Panc1 (cell line): ENCODE data around the gene NOTO. TPM values are rescaled to one million over a fixed set of nuclear protein-coding genes. Genes with fewer than 3 reads are reported as not detected.
"Not testable (repeated sequence)": the region's sequence is repeated elsewhere in the genome, so short reads cannot be mapped to it uniquely, and the experiment has no call there.

Experiments used
- ATAC-seq: fragments of 200-7000 bp; cut with Tn5 transposase; 2 replicates; pipeline ENCODE4 v1.9.1; 2020; ENCODE audit warnings: mild to moderate bottlenecking, moderate library complexity
- BruUV-seq: library from RNA; stranded (reverse); fragments of 400-500 nt; replicated peaks from 2 replicates; lab custom pipeline; 2021; lab: Mats Ljungman, UMichigan
- CTCF ChIA-PET: fragments of 300-600 bp; sonication (Branson Sonifier 250); formaldehyde crosslinking; loops from one replicate; lab custom pipeline; 2022; ENCODE audit warnings: antibody characterized with exemption; lab: Charles Lee
- POLR2A ChIA-PET: fragments of 300-600 bp; sonication (Branson Sonifier 250); formaldehyde crosslinking; loops from one replicate; lab custom pipeline; 2022; ENCODE audit warnings: antibody characterized with exemption; lab: Charles Lee
- DNase-seq: peaks from one replicate; pipeline ENCODE4 v3.0.0-alpha.2; 2010; ENCODE audit warnings: low read depth, low spot score
- H3K27ac ChIP-seq: 2 replicates; pipeline ENCODE4 v1.5.1; 2011; ENCODE audit warnings: mild to moderate bottlenecking, low read length, inconsistent platforms
- H3K27me3 ChIP-seq: fragments of 200-500 bp; sonication (Bioruptor generic); 2 replicates; pipeline ENCODE4 v1.6.0; 2014; ENCODE audit warnings: low read length, inconsistent platforms; ENCODE audit not compliant: control insufficient read depth, insufficient read depth
- H3K36me3 ChIP-seq: fragments of 200-500 bp; sonication (Bioruptor generic); 2 replicates; pipeline ENCODE4 v1.5.1; 2014; ENCODE audit warnings: inconsistent platforms, mild to moderate bottlenecking, low read length, moderate library complexity; ENCODE audit not compliant: control insufficient read depth, insufficient read depth
- H3K4me1 ChIP-seq: 2 replicates; pipeline ENCODE4 v1.5.1; 2011; ENCODE audit warnings: inconsistent platforms, mild to moderate bottlenecking, low read length, moderate library complexity; ENCODE audit not compliant: control insufficient read depth, insufficient read depth
- H3K4me3 ChIP-seq, 2 experiments: 2 replicates each; pipeline ENCODE4 v1.5.1; 2011 to 2012; ENCODE audit warnings: low read depth in 2 of 2, low read length in 2 of 2, mild to moderate bottlenecking in 2 of 2, inconsistent platforms in 1 of 2, moderate library complexity in 1 of 2
- H3K9me3 ChIP-seq: fragments of 200-500 bp; sonication (Bioruptor generic); 2 replicates; pipeline ENCODE4 v1.5.1; 2014; ENCODE audit warnings: low read depth, mild to moderate bottlenecking, inconsistent platforms, low read length, moderate library complexity; ENCODE audit not compliant: control insufficient read depth, insufficient read depth
- POLR2AphosphoS5 ChIP-seq: IDR thresholded peaks from 2 replicates; pipeline ENCODE4 v1.6.1; 2012; ENCODE audit warnings: mild to moderate bottlenecking, low read depth, low read length, moderate library complexity
- REST ChIP-seq, 2 experiments: IDR thresholded peaks; 2 replicates each; pipeline ENCODE4 v1.6.1; 2011 to 2012; ENCODE audit warnings: low read depth in 2 of 2, control low read depth in 1 of 2, low read length in 1 of 2, mild to moderate bottlenecking in 1 of 2, moderate library complexity in 1 of 2; ENCODE audit not compliant: insufficient read depth in 1 of 2
- SIN3A ChIP-seq: IDR thresholded peaks from 2 replicates; pipeline ENCODE4 v1.6.1; 2012; ENCODE audit warnings: low read depth, mild to moderate bottlenecking, low read length, moderate library complexity, borderline replicate concordance; ENCODE audit not compliant: insufficient read depth
- TCF7L2 ChIP-seq: IDR thresholded peaks from 2 replicates; pipeline ENCODE4 v1.6.1; 2011; ENCODE audit warnings: mild to moderate bottlenecking, low read depth, low read length, inconsistent platforms
- in situ Hi-C: cut with HindIII; loops from 2 replicates; pipeline ENCODE4 v1.10.0; 2016; ENCODE audit warnings: low sequenced_read_pairs, low pct_unique_long_range_greater_than_20kb
- intact Hi-C: fragments of 100-400 bp; cut with micrococcal nuclease; formaldehyde crosslinking; loops from one replicate; pipeline ENCODE4 v1.10.0; 2022; ENCODE audit not compliant: unreplicated experiment
- total RNA-seq: library from RNA; stranded (reverse); gene quantifications from one replicate; pipeline ENCODE4 v1.2.1, GENCODE V29; 2021; ENCODE audit not compliant: unreplicated experiment
- TF ChIP-seq, protein P1 (sequence below): fragments of 450-650 bp; IDR thresholded peaks from 2 replicates; pipeline ENCODE4 v1.5.1; 2017; ENCODE audit warnings: mild to moderate bottlenecking

The NOTO gene
- total RNA-seq, 1 experiment from 2014 or later: 0.08 TPM

- POLR2A ChIA-PET: no interaction called here
- TF ChIP-seq, protein P1, sequence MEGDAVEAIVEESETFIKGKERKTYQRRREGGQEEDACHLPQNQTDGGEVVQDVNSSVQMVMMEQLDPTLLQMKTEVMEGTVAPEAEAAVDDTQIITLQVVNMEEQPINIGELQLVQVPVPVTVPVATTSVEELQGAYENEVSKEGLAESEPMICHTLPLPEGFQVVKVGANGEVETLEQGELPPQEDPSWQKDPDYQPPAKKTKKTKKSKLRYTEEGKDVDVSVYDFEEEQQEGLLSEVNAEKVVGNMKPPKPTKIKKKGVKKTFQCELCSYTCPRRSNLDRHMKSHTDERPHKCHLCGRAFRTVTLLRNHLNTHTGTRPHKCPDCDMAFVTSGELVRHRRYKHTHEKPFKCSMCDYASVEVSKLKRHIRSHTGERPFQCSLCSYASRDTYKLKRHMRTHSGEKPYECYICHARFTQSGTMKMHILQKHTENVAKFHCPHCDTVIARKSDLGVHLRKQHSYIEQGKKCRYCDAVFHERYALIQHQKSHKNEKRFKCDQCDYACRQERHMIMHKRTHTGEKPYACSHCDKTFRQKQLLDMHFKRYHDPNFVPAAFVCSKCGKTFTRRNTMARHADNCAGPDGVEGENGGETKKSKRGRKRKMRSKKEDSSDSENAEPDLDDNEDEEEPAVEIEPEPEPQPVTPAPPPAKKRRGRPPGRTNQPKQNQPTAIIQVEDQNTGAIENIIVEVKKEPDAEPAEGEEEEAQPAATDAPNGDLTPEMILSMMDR: no peak
- TF ChIP-seq SIN3A (no peak), POLR2AphosphoS5 (no peak), TCF7L2 (no peak), REST (IDR thresholded peaks at IDR 0.05; ENCODE audit: insufficient read depth in 1 of 2, low read depth in 2 of 2, low read length in 1 of 2) (no peak)
- no TSS peak for BruUV-seq
- H3K27ac ChIP-seq: no peak overlapping the region
- DNase-seq (no peak), ATAC-seq (no peak)
- in situ Hi-C loops: no loop called here
- no peaks in the 10 kb centered on the region for H3K36me3 ChIP-seq
- no peaks in the 10 kb centered on the region for H3K4me1 ChIP-seq
- CTCF ChIA-PET: interaction anchor here (1.7 kb wide), 1 partner anchor 10 kb away, joined by 8 read pairs; no protein-coding TSS in a partner anchor
- peaks cover 9% of the 10 kb centered on the region for H3K27me3 ChIP-seq
- H3K4me3 ChIP-seq: no peak overlapping the region
- no peaks in the 10 kb centered on the region for H3K9me3 ChIP-seq
- intact Hi-C loops: no loop called here
These were observed 14.8 kb upstream of the NOTO start for GRCh38 chr2:73187549-73187948.

- ATAC-seq: no peak
- TF ChIP-seq SIN3A (no peak), POLR2AphosphoS5 (no peak), TCF7L2 (no peak), REST (IDR thresholded peaks at IDR 0.05; ENCODE audit: insufficient read depth in 1 of 2, low read depth in 2 of 2, low read length in 1 of 2) (no peak)
- TF ChIP-seq, protein P1: no peak
- H3K27ac ChIP-seq: no peak overlapping the region
- ChIA-PET CTCF (no interaction called here), POLR2A (no interaction called here)
- DNase-seq: no peak
- no peak overlapping the region for H3K4me3 ChIP-seq
- intact Hi-C loops (no loop called here), in situ Hi-C loops (no loop called here)
- H3K9me3 ChIP-seq: no peaks in the 10 kb centered on the region
- peaks cover 4% of the 10 kb centered on the region; the same call in 1 of the 2 replicates for H3K4me1 ChIP-seq
- no peaks in the 10 kb centered on the region for H3K36me3 ChIP-seq
- no TSS peak for BruUV-seq
- H3K27me3 ChIP-seq: peaks cover 11% of the 10 kb centered on the region
These were observed 4.8 kb upstream of the NOTO start for GRCh38 chr2:73197579-73197978.

DNA sequence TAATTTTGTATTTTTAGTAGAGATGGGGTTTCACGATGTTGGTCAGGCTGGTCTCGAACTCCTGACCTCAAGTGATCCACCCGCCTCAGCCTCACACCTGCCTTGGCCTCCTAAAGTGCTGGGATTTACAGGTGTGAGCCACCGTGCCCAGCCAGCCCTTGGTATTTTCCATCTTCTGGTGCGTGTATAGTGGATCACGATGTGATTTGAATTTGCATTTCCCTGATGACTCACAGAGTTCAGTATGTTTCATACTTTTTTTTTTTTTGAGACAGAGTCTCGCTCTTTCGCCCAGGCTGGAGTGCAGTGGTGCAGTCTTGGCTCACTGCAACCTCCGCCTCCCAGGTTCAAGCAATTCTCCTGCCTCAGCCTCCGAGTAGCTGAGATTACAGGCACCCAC lies 2.1 kb upstream of the NOTO start:
- DNase-seq, in situ Hi-C loops, POLR2A ChIA-PET, H3K4me1 ChIP-seq, H3K27ac ChIP-seq, H3K9me3 ChIP-seq, BruUV-seq, H3K4me3 ChIP-seq, ATAC-seq, CTCF ChIA-PET, intact Hi-C loops, H3K36me3 ChIP-seq: not testable (repeated sequence)
- peaks cover 11% of the 10 kb centered on the region for H3K27me3 ChIP-seq
